BJ (cell line): ENCODE data around the gene ZKSCAN5. TPM values are rescaled to one million over a fixed set of nuclear protein-coding genes. Genes with fewer than 3 reads are reported as not detected.

ENCODE experiments used
- CTCF ChIA-PET: fragments of 350-600 bp; formaldehyde crosslinking; extraction: SDS; loops from one replicate; lab custom pipeline; 2021; ENCODE audit warnings: antibody characterized with exemption, inconsistent platforms; lab: Yijun Ruan, JAX
- POLR2A ChIA-PET: fragments of 300-600 bp; sonication (Branson Sonifier 250); formaldehyde crosslinking; extraction: SDS; loops from one replicate; lab custom pipeline; 2021; ENCODE audit warnings: antibody characterized with exemption; lab: Charles Lee
- DNase-seq: peaks from one replicate; pipeline ENCODE4 v3.0.0-alpha.2; 2011; ENCODE audit warnings: low read depth
- H3K27me3 ChIP-seq: 2 replicates; pipeline ENCODE4 v1.6.0; 2011; ENCODE audit warnings: low read length; ENCODE audit not compliant: control insufficient read depth, insufficient read depth
- H3K36me3 ChIP-seq: 2 replicates; pipeline ENCODE4 v1.5.1; 2011; ENCODE audit warnings: low read length; ENCODE audit not compliant: control insufficient read depth, insufficient read depth
- H3K4me3 ChIP-seq: 2 replicates; pipeline ENCODE4 v1.5.1; 2011; ENCODE audit warnings: low read depth, mild to moderate bottlenecking, control low read depth, low read length
- polyA plus RNA-seq: library from polyadenylated mRNA; depleted of rRNA; stranded (reverse); fragments of >200 nt; gene quantifications from 2 replicates; pipeline ENCODE4 v1.2.3, GENCODE V29; 2011
- TF ChIP-seq, protein P1 (sequence below): IDR thresholded peaks from 2 replicates; pipeline ENCODE4 v1.5.1; 2011; ENCODE audit warnings: low read depth, mild to moderate bottlenecking, control low read depth, inconsistent platforms, low read length, moderate library complexity; ENCODE audit not compliant: insufficient read depth

Gene ZKSCAN5
- polyA plus RNA-seq, 1 experiment = 9.7 TPM

DNA sequence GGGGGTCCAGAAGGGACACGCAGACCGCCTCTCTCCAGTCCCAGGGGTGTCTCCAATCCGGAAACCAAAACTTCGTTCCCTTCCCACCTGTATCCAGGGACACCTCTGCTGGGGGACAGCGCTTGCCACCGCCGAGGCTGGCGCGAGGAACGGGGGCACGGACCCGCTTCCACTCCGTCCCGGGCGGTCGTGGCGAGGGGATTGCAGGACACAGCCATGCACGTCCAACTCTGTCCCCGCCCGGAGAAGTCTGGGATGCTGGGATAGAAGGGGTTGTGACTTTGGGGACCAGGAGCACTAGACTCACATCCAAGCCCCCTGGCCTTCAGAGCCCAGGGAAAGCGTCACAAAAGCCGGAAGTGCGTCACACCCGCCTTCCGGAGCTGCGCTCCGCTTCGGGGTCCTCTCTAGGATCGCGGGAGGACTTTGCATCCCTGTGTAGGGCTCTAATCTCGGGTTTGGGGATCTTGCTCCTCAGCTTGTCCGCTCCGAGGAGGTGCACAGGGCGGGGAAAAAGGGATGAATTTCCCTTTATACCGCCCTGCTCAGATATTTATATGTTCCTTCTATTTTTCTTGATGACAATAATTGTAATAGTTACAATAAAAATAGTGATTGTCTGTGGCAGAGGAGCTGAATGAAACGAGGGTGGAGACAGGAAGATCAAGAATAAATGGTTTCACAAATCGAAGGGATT lies 47.5 kb downstream of the ZKSCAN5 start, which contains the start of gene FAM200A:
Gene FAM200A, minus strand, starts transcription at position 348 of the 697 bp plus-strand sequence. CDS start 3,707 bp downstream, outside the sequence.
- ChIA-PET CTCF (no interaction called here), POLR2A (interaction anchor here (0.5 to 0.6 kb wide), 2 partner anchors 28 to 52 kb away, joined by 4 read pairs; no protein-coding TSS in a partner anchor)
- no peaks in the 10 kb centered on the region for H3K27me3 ChIP-seq
- peak within 1 kb of the TSS; percentile 59 for H3K4me3 ChIP-seq
- TF ChIP-seq, protein P1, sequence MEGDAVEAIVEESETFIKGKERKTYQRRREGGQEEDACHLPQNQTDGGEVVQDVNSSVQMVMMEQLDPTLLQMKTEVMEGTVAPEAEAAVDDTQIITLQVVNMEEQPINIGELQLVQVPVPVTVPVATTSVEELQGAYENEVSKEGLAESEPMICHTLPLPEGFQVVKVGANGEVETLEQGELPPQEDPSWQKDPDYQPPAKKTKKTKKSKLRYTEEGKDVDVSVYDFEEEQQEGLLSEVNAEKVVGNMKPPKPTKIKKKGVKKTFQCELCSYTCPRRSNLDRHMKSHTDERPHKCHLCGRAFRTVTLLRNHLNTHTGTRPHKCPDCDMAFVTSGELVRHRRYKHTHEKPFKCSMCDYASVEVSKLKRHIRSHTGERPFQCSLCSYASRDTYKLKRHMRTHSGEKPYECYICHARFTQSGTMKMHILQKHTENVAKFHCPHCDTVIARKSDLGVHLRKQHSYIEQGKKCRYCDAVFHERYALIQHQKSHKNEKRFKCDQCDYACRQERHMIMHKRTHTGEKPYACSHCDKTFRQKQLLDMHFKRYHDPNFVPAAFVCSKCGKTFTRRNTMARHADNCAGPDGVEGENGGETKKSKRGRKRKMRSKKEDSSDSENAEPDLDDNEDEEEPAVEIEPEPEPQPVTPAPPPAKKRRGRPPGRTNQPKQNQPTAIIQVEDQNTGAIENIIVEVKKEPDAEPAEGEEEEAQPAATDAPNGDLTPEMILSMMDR = no peak
- no peak for DNase-seq
- peaks cover 2% of the 10 kb centered on the region; the same call in 1 of the 2 replicates for H3K36me3 ChIP-seq

- no peaks in the 10 kb centered on the region for H3K27me3 ChIP-seq
- H3K4me3 ChIP-seq = no peak overlapping the region
- DNase-seq = no peak
- TF ChIP-seq, protein P1 = no peak
- peaks cover 2% of the 10 kb centered on the region; the same call in 1 of the 2 replicates for H3K36me3 ChIP-seq
- CTCF ChIA-PET = no interaction called here
- POLR2A ChIA-PET = no interaction called here
These were observed 48.6 kb downstream of the ZKSCAN5 start for GRCh38 chr7:99553039-99553438.

- no peak overlapping the region for H3K4me3 ChIP-seq
- TF ChIP-seq, protein P1 = no peak
- CTCF ChIA-PET = no interaction called here
- no peaks in the 10 kb centered on the region for H3K27me3 ChIP-seq
- POLR2A ChIA-PET = no interaction called here
- H3K36me3 ChIP-seq = peaks cover 2% of the 10 kb centered on the region; the same call in 1 of the 2 replicates
- DNase-seq = no peak
These were observed 50.5 kb downstream of the ZKSCAN5 start for GRCh38 chr7:99554939-99555338.

DNA sequence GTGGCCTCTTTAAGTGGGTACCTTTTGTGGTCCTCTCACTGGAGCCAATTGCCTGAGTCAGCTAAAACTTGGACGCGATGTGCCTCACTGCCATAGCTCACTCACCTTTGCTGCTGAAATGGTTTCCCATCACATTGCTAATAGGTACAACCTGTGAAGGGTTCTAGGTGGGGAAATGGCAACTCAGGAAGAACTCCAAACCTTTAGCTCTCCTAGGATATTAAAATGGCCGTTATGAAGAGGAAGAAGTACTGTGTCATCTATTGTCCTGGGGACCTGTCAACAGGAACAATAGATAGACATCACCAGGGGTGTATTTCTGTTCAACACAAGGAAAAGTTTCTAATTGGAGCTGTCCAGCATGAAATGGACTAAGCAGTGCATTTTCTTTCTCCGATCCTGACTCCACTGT lies 52.7 kb downstream of the ZKSCAN5 start:
- Histone ChIP-seq H3K4me3 (peak overlapping the region; percentile 95), H3K36me3 (peaks cover 16% of the 10 kb centered on the region), H3K27me3 (no peaks in the 10 kb centered on the region)
- TF ChIP-seq, protein P1 = no peak
- DNase-seq = no peak
- ChIA-PET POLR2A (no interaction called here), CTCF (interaction anchor here (0.7 to 1.1 kb wide), 3 partner anchors 20 to 356 kb away, joined by 3 to 4 read pairs (median 3); partner anchors contain the start of gene ZSCAN25)

- TF ChIP-seq, protein P1 = no peak
- no peak for DNase-seq
- Histone ChIP-seq H3K27me3 (no peaks in the 10 kb centered on the region), H3K4me3 (peak overlapping the region; percentile 95), H3K36me3 (peaks cover 17% of the 10 kb centered on the region)
- POLR2A ChIA-PET = interaction anchor here (0.6 to 0.9 kb wide), 2 partner anchors 19 to 53 kb away, joined by 4 to 5 read pairs; partner anchors contain the start of gene ZKSCAN5
- CTCF ChIA-PET = interaction anchor here (1.1 kb wide), 1 partner anchor 58 kb away, joined by 4 read pairs; the partner anchor contains the start of gene ZSCAN25
These were observed 53.5 kb downstream of the ZKSCAN5 start for GRCh38 chr7:99557940-99558305.
